Measurements from ENCODE around the gene RHBG. TPM values are rescaled to one million over a fixed set of nuclear protein-coding genes. Genes with fewer than 3 reads are reported as not detected.

The RHBG gene
- total RNA-seq, 1 experiment from 2014 or later = 5.7 TPM

DNA sequence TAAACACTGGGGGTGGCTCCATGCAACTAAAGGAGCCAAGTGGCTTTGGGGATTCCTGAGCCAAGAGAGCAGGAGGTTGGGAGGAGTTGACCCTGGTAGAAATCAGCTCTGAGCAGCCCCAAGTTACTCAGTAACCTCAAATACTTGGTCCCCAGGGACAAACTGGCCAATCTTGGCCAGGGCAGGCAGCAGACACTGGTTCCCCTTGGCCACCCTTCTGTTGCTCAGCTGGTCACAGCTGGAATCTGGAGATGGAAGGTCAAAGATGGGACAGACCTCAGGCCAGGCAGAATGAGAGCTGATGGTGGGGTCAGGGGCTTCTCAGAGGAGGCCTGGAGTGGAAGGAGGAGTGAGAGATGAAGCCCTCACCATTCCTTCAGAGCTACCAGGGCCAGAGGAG is 3.3 kb upstream of the RHBG start:
- ChIA-PET CTCF (no interaction called here), RAD21 (ENCODE audit: low non-redundant PET in 1 of 2, low total read pairs in 2 of 2, uncharacterized antibody in 2 of 2, unreplicated experiment in 2 of 2) (no interaction called here), POLR2A (interaction anchor here (1.2 kb wide), 1 partner anchor 56 kb away, joined by 3 read pairs; no protein-coding TSS in a partner anchor)
- no peak for TF ChIP-seq CEBPB (IDR thresholded peaks at IDR 0.05; ENCODE audit: low read depth)
- TF ChIP-seq CBX3 (IDR thresholded peaks at IDR 0.05; ENCODE audit: low read depth) = no peak
- no TSS peak for BruUV-seq (replicated peaks)
- no peaks in the 10 kb centered on the region for H3K9me2 ChIP-seq (ENCODE audit: insufficient read depth)
- no peaks in the 10 kb centered on the region for H4K20me1 ChIP-seq (ENCODE audit: insufficient read depth)
- H3K27me3 ChIP-seq (ENCODE audit: insufficient read depth, low read length) = no peaks in the 10 kb centered on the region
- no peak overlapping the region for H2AFZ ChIP-seq (ENCODE audit: low read depth, low read length, poor library complexity, severe bottlenecking)
- peaks cover 7 to 16% of the 10 kb centered on the region in 2 experiments for H3K4me1 ChIP-seq (ENCODE audit: control insufficient read depth in 1 of 2, insufficient read depth in 2 of 2, low read length in 2 of 2)
- no peak overlapping the region for H3K27ac ChIP-seq (ENCODE audit: low read depth, low read length)
- intact Hi-C loops (cut with micrococcal nuclease) = no loop called here
- no peak overlapping the region for H3K4me3 ChIP-seq (replicated peaks in 1 of 2; ENCODE audit: low read depth in 1 of 2, low read length in 2 of 2)
- H3K36me3 ChIP-seq (ENCODE audit: control insufficient read depth in 1 of 2, insufficient read depth in 2 of 2, low read length in 2 of 2) = no peaks in the 10 kb centered on the region
- ATAC-seq (no peak), DNase-seq (ENCODE audit: low read depth, low spot score) (no peak)
- no peak overlapping the region for H3K4me2 ChIP-seq (ENCODE audit: low read length)
- no peaks in the 10 kb centered on the region for H3K9me3 ChIP-seq (ENCODE audit: control insufficient read depth in 1 of 2, insufficient read depth in 1 of 2, low read depth in 1 of 2, low read length in 2 of 2)
- H3K79me2 ChIP-seq (ENCODE audit: insufficient read depth, low read length) = no peaks in the 10 kb centered on the region
- no peak overlapping the region for H3K9ac ChIP-seq (ENCODE audit: low read length)

DNA sequence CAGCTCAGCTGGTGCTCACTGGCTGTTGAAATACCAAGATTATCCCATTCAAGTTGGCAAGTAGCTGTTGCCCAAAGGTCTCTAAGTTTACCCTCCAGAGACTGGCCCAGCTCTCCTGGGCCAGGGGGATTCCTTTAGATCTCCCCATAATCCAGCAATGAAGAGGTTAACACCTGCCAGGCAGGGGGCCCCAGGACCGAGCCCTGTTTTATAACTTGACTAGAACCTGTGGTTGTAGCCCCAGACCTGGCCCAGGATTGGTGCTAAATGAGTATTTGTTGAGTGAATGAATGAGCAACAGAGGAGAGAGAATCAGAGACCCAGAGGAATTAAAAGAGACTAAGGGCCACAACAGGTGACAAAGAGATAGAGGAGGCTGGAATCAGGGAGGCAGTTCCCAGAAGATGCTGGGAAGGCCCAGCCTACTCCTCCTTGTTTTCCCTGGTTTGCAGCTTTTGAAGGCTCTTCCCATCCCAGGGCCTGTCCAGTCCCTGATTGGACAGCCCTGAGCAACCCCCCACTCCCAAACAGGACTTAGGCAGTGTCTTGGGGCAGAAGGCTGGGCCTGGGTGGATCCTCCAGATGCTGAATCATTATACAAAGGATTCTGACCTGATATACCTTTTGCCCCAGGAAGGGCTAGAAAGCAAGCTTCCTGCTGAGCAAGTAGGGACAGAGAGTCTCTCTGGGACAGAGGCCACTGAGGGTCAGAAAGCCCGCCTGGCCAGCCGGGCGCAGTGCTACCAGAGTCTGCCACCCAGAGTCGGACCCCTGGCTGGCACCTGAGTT is 2.4 kb upstream of the RHBG start:
- no peaks in the 10 kb centered on the region for H3K9me2 ChIP-seq (ENCODE audit: insufficient read depth)
- H3K4me3 ChIP-seq (replicated peaks in 1 of 2; ENCODE audit: low read depth in 1 of 2, low read length in 2 of 2) = no peak overlapping the region
- no peaks in the 10 kb centered on the region for H3K36me3 ChIP-seq (ENCODE audit: control insufficient read depth in 1 of 2, insufficient read depth in 2 of 2, low read length in 2 of 2)
- ChIA-PET POLR2A (no interaction called here), RAD21 (ENCODE audit: low non-redundant PET in 1 of 2, low total read pairs in 2 of 2, uncharacterized antibody in 2 of 2, unreplicated experiment in 2 of 2) (no interaction called here), CTCF (no interaction called here)
- no peak overlapping the region for H3K4me2 ChIP-seq (ENCODE audit: low read length)
- DNase-seq (ENCODE audit: low read depth, low spot score) = no peak
- intact Hi-C loops (cut with micrococcal nuclease) = no loop called here
- no peak overlapping the region for H3K27ac ChIP-seq (ENCODE audit: low read depth, low read length)
- H3K79me2 ChIP-seq (ENCODE audit: insufficient read depth, low read length) = no peaks in the 10 kb centered on the region
- no peaks in the 10 kb centered on the region for H3K9me3 ChIP-seq (ENCODE audit: control insufficient read depth in 1 of 2, insufficient read depth in 1 of 2, low read depth in 1 of 2, low read length in 2 of 2)
- H3K4me1 ChIP-seq (ENCODE audit: control insufficient read depth in 1 of 2, insufficient read depth in 2 of 2, low read length in 2 of 2) = peaks cover 7 to 19% of the 10 kb centered on the region in 2 experiments
- no TSS peak for BruUV-seq (replicated peaks)
- H3K27me3 ChIP-seq (ENCODE audit: insufficient read depth, low read length) = no peaks in the 10 kb centered on the region
- H2AFZ ChIP-seq (ENCODE audit: low read depth, low read length, poor library complexity, severe bottlenecking) = no peak overlapping the region
- TF ChIP-seq EGR1 (IDR thresholded peaks at IDR 0.05; ENCODE audit: low read depth) (no peak), RAD21 (IDR thresholded peaks at IDR 0.05; ENCODE audit: low read depth) (no peak), CBX3 (IDR thresholded peaks at IDR 0.05; ENCODE audit: low read depth) (no peak), SP1 (IDR thresholded peaks at IDR 0.05; ENCODE audit: low read depth) (no peak)
- TF ChIP-seq, protein P1, sequence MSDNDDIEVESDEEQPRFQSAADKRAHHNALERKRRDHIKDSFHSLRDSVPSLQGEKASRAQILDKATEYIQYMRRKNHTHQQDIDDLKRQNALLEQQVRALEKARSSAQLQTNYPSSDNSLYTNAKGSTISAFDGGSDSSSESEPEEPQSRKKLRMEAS (IDR thresholded peaks at IDR 0.05) = no peak
- TF ChIP-seq, protein P2, sequence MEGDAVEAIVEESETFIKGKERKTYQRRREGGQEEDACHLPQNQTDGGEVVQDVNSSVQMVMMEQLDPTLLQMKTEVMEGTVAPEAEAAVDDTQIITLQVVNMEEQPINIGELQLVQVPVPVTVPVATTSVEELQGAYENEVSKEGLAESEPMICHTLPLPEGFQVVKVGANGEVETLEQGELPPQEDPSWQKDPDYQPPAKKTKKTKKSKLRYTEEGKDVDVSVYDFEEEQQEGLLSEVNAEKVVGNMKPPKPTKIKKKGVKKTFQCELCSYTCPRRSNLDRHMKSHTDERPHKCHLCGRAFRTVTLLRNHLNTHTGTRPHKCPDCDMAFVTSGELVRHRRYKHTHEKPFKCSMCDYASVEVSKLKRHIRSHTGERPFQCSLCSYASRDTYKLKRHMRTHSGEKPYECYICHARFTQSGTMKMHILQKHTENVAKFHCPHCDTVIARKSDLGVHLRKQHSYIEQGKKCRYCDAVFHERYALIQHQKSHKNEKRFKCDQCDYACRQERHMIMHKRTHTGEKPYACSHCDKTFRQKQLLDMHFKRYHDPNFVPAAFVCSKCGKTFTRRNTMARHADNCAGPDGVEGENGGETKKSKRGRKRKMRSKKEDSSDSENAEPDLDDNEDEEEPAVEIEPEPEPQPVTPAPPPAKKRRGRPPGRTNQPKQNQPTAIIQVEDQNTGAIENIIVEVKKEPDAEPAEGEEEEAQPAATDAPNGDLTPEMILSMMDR (IDR thresholded peaks at IDR 0.05 in 2 of 3, conservative IDR thresholded peaks at IDR 0.05 in 1 of 3; ENCODE audit: borderline replicate concordance in 1 of 3, insufficient read depth in 1 of 3, low read depth in 2 of 3, low read length in 2 of 3) = no peak
- TF ChIP-seq, protein P3, sequence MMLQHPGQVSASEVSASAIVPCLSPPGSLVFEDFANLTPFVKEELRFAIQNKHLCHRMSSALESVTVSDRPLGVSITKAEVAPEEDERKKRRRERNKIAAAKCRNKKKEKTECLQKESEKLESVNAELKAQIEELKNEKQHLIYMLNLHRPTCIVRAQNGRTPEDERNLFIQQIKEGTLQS (IDR thresholded peaks at IDR 0.05) = no peak
- no peak overlapping the region for H3K9ac ChIP-seq (ENCODE audit: low read length)
- H4K20me1 ChIP-seq (ENCODE audit: insufficient read depth) = no peaks in the 10 kb centered on the region
- no peak for ATAC-seq
